Keratinocyte (primary cell): Measurements from ENCODE around the gene FNDC7. TPM values are rescaled to one million over a fixed set of nuclear protein-coding genes. Genes with fewer than 3 reads are reported as not detected.

Experiments
- DNase-seq: peaks from one replicate; pipeline ENCODE4 v3.0.0-alpha.2; 2011; ENCODE audit warnings: low read depth, missing footprints, low spot score
- FAIRE-seq: peaks from 2 replicates; lab custom pipeline; 2011; peaks lifted over from hg19 to GRCh38; lab: Jason Lieb, UNC
- H2AFZ ChIP-seq: 2 replicates; pipeline ENCODE4 v1.6.0; 2012; ENCODE audit warnings: low read length, control low read depth, inconsistent platforms; ENCODE audit not compliant: control insufficient read depth
- H3K27ac ChIP-seq: 2 replicates; pipeline ENCODE4 v1.5.1; 2011; ENCODE audit warnings: low read length; ENCODE audit not compliant: control insufficient read depth, insufficient read depth
- H3K27me3 ChIP-seq: 3 replicates; pipeline ENCODE4 v1.6.0; 2011; ENCODE audit warnings: low read length; ENCODE audit not compliant: control insufficient read depth, insufficient read depth; ENCODE audit errors: extremely low read depth
- H3K36me3 ChIP-seq, 2 experiments: 2 replicates in 1 of 2; 3 replicates in 1 of 2; pipeline ENCODE4 v1.5.1; 2011; ENCODE audit warnings: low read length in 2 of 2, mild to moderate bottlenecking in 1 of 2; ENCODE audit not compliant: control insufficient read depth in 2 of 2, insufficient read depth in 2 of 2; ENCODE audit errors: extremely low read depth in 1 of 2
- H3K4me1 ChIP-seq: 3 replicates; pipeline ENCODE4 v1.5.1; 2011; ENCODE audit warnings: low read length; ENCODE audit not compliant: control insufficient read depth, insufficient read depth; ENCODE audit errors: extremely low read depth
- H3K4me2 ChIP-seq: 3 replicates; pipeline ENCODE4 v1.6.0; 2011; ENCODE audit warnings: low read depth, low read length; ENCODE audit not compliant: control insufficient read depth, insufficient read depth; ENCODE audit errors: extremely low read depth
- H3K4me3 ChIP-seq, 3 experiments: fragments of 200-600 bp in 1 of 3; sonication (generic) in 1 of 3; 2 replicates in 2 of 3; 3 replicates in 1 of 3; pipeline ENCODE4 v1.5.1; 2011 to 2016; ENCODE audit warnings: low read length in 3 of 3, mild to moderate bottlenecking in 3 of 3, control low read depth in 2 of 3, inconsistent platforms in 1 of 3, low read depth in 1 of 3, mixed read lengths in 1 of 3, mixed run types in 1 of 3, moderate library complexity in 1 of 3; ENCODE audit not compliant: control insufficient read depth in 2 of 3, insufficient read depth in 2 of 3; ENCODE audit errors: extremely low read depth in 1 of 3
- H3K79me2 ChIP-seq: 2 replicates; pipeline ENCODE4 v1.6.0; 2012; ENCODE audit warnings: low read length; ENCODE audit not compliant: control insufficient read depth, insufficient read depth
- H3K9ac ChIP-seq: 3 replicates; pipeline ENCODE4 v1.6.0; 2011; ENCODE audit warnings: low read length; ENCODE audit not compliant: control insufficient read depth, insufficient read depth; ENCODE audit errors: extremely low read depth
- H3K9me1 ChIP-seq: 3 replicates; pipeline ENCODE4 v1.6.0; 2011; ENCODE audit warnings: low read length; ENCODE audit not compliant: control insufficient read depth, insufficient read depth; ENCODE audit errors: extremely low read depth
- H3K9me3 ChIP-seq: 2 replicates; pipeline ENCODE4 v1.5.1; 2012; ENCODE audit warnings: low read depth, low read length; ENCODE audit not compliant: control insufficient read depth
- H4K20me1 ChIP-seq: 3 replicates; pipeline ENCODE4 v1.6.0; 2011; ENCODE audit warnings: low read length; ENCODE audit not compliant: control insufficient read depth, insufficient read depth; ENCODE audit errors: extremely low read depth
- EZH2 ChIP-seq: IDR thresholded peaks from one replicate; pipeline ENCODE4 v1.6.1; 2012; ENCODE audit warnings: inconsistent platforms, mild to moderate bottlenecking, low read length, moderate library complexity
- dilution Hi-C: fragments of 300-500 bp; cut with MboI; formaldehyde crosslinking; loops from one replicate; pipeline ENCODE4 v1.7.0; 2020; ENCODE audit warnings: low sequenced_read_pairs; ENCODE audit not compliant: extremely low pct_ligation_motif_present
- polyA plus RNA-seq, 5 experiments: library from polyadenylated mRNA; depleted of rRNA in 3 of 5; stranded (reverse) in 3 of 5; stranded (forward) in 1 of 5; unstranded in 1 of 5; fragments of >200 nt; gene quantifications; 1 replicate in 1 of 5; 2 replicates in 3 of 5; 3 replicates in 1 of 5; pipeline versions ENCODE4 v1.2.1 to v1.2.3, GENCODE V29; 2011 to 2012; ENCODE audit warnings: missing spikeins in 2 of 5, low read depth in 1 of 5, low replicate concordance in 1 of 5
- TF ChIP-seq, protein P1 (sequence below), 3 experiments: IDR thresholded peaks in 1 of 3; conservative IDR thresholded peaks in 1 of 3; optimal IDR thresholded peaks in 1 of 3; 2 replicates in 2 of 3; 3 replicates in 1 of 3; pipeline versions ENCODE3 to v1.5.1; 2011; ENCODE audit warnings: low read length in 3 of 3, mild to moderate bottlenecking in 3 of 3, moderate library complexity in 2 of 3, control low read depth in 1 of 3, inconsistent platforms in 1 of 3; ENCODE audit not compliant: insufficient read depth in 2 of 3; ENCODE audit errors: extremely low read depth in 1 of 3

The FNDC7 gene
- polyA plus RNA-seq, 1 donor (not counting 4 experiments of a cell fraction or from before 2014, with no cell fraction given) = 0.05 TPM

DNA sequence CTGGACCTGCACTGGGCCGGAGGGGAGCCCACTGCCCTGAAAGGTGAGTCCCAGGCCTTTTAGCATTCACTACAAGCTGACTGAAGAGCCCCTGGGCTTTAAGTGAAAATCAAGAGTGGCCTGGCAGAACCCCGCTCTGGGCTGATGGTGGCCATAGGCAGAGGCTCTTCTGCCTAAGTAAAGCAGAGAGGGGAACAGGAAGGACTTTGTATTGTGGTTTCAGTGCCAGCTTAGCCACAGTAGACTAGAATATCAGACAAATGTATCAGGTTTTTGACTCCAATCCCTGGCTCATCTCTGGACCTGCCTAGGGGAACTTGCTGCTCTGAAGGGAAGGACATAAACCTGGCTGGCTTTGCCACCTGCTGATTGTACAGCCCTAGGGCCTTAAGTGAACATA is 41.6 kb upstream of the FNDC7 start:
- FAIRE-seq (no peak), DNase-seq (no peak)
- H3K79me2 ChIP-seq = no peaks in the 10 kb centered on the region
- no peak for TF ChIP-seq EZH2
- TF ChIP-seq, protein P1, sequence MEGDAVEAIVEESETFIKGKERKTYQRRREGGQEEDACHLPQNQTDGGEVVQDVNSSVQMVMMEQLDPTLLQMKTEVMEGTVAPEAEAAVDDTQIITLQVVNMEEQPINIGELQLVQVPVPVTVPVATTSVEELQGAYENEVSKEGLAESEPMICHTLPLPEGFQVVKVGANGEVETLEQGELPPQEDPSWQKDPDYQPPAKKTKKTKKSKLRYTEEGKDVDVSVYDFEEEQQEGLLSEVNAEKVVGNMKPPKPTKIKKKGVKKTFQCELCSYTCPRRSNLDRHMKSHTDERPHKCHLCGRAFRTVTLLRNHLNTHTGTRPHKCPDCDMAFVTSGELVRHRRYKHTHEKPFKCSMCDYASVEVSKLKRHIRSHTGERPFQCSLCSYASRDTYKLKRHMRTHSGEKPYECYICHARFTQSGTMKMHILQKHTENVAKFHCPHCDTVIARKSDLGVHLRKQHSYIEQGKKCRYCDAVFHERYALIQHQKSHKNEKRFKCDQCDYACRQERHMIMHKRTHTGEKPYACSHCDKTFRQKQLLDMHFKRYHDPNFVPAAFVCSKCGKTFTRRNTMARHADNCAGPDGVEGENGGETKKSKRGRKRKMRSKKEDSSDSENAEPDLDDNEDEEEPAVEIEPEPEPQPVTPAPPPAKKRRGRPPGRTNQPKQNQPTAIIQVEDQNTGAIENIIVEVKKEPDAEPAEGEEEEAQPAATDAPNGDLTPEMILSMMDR (optimal IDR thresholded peaks at IDR 0.05 in 1 of 3, IDR thresholded peaks at IDR 0.05 in 1 of 3, conservative IDR thresholded peaks at IDR 0.05 in 1 of 3; ENCODE audit: extremely low read depth in 1 of 3, insufficient read depth in 2 of 3, low read length in 3 of 3) = no peak
- H3K27ac ChIP-seq = no peak overlapping the region
- no peak overlapping the region for H3K9ac ChIP-seq
- no peaks in the 10 kb centered on the region for H3K27me3 ChIP-seq
- no peaks in the 10 kb centered on the region for H3K9me1 ChIP-seq
- H2AFZ ChIP-seq = no peak overlapping the region
- dilution Hi-C loops = no loop called here
- H4K20me1 ChIP-seq = no peaks in the 10 kb centered on the region
- no peak overlapping the region for H3K4me3 ChIP-seq
- no peaks in the 10 kb centered on the region for H3K36me3 ChIP-seq
- H3K4me2 ChIP-seq = no peak overlapping the region
- H3K9me3 ChIP-seq = no peaks in the 10 kb centered on the region
- H3K4me1 ChIP-seq = no peaks in the 10 kb centered on the region

DNA sequence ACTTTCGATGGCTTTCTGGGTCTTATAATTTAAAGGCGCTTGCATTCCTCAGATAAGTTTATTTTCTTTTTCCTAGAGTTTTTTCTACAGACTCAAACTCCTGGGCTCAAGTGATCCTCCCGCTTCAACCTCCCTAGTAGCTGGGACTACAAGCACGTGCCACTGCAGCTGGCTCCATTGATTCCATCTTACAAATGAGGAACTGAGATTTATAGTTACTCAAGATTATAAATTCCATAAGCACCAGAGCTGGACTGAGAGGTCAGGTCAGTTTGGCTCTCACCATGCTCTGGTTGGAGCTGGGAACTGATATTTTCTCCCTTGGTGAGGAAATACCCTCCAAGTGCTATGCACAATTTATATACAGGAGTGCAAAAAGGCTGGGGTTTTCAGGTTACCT is 34.0 kb upstream of the FNDC7 start:
- H3K9me3 ChIP-seq = no peaks in the 10 kb centered on the region
- DNase-seq = no peak
- H3K4me1 ChIP-seq = no peaks in the 10 kb centered on the region
- H2AFZ ChIP-seq = no peak overlapping the region
- H3K9ac ChIP-seq = no peak overlapping the region
- no peak overlapping the region for H3K4me2 ChIP-seq
- H3K27ac ChIP-seq = no peak overlapping the region
- H3K9me1 ChIP-seq = no peaks in the 10 kb centered on the region
- H3K4me3 ChIP-seq = no peak overlapping the region
- dilution Hi-C loops = no loop called here
- TF ChIP-seq EZH2 = no peak
- TF ChIP-seq, protein P1 (optimal IDR thresholded peaks at IDR 0.05 in 1 of 3, IDR thresholded peaks at IDR 0.05 in 1 of 3, conservative IDR thresholded peaks at IDR 0.05 in 1 of 3; ENCODE audit: extremely low read depth in 1 of 3, insufficient read depth in 2 of 3, low read length in 3 of 3) = no peak
- no peaks in the 10 kb centered on the region for H3K27me3 ChIP-seq
- no peak for FAIRE-seq
- no peaks in the 10 kb centered on the region for H3K79me2 ChIP-seq
- H3K36me3 ChIP-seq = no peaks in the 10 kb centered on the region
- no peaks in the 10 kb centered on the region for H4K20me1 ChIP-seq
